ENCODE results near the gene PPM1H. TPM values are rescaled to one million over a fixed set of nuclear protein-coding genes. Genes with fewer than 3 reads are reported as not detected.

PPM1H gene
- total and polyA plus RNA-seq, 10 of the 15 experiments (the other 5 are each of a cell fraction or from before 2014, with no cell fraction given) = 0.11 to 0.83 (median 0.49) TPM

DNA sequence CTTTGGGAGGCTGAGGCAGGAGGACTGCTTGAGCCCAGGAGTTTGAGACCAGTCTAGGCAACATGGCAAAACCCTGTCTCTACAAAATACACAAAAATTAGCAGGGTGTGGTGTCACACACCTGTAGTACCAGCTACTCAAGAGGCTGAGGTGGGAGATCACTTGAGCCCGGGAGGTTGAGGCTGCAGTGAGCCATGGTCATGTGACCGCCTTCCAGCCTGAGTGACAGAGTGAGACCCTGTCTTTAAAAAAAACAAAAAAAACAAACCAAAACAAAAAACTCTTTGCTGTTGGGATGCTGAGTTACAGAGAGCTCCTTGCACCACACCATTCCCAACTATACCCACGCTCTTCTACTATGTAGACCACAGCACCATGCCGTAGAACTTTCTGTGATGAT lies 221.2 kb downstream of the PPM1H start:
- ATAC-seq (no peak), FAIRE-seq (no peak), DNase-seq (ENCODE audit: low read depth, low spot score) (no peak)
- no peaks in the 10 kb centered on the region for H3K4me1 ChIP-seq (ENCODE audit: control insufficient read depth, insufficient read depth, low read length)
- H3K4me3 ChIP-seq = no peak overlapping the region
- H3K27ac ChIP-seq (ENCODE audit: control insufficient read depth, insufficient read depth) = no peak overlapping the region
- in situ Hi-C loops (cut with MboI) (no loop called here), intact Hi-C loops (cut with micrococcal nuclease; ENCODE audit: unreplicated experiment) (no loop called here)
- H3K4me2 ChIP-seq (ENCODE audit: control insufficient read depth, insufficient read depth) = no peak overlapping the region
- CTCF ChIA-PET = no interaction called here
- H3K79me2 ChIP-seq (ENCODE audit: control insufficient read depth, insufficient read depth, low read length) = no peaks in the 10 kb centered on the region
- no peaks in the 10 kb centered on the region for H4K20me1 ChIP-seq (ENCODE audit: control insufficient read depth, insufficient read depth)
- H3K27me3 ChIP-seq (replicated peaks in 1 of 2; ENCODE audit: control insufficient read depth in 2 of 2, insufficient read depth in 2 of 2, low read length in 1 of 2) = no peaks in the 10 kb centered on the region
- 80% methylated on average over 4 of the region's 4 CpGs for WGBS (ENCODE audit: insufficient coverage, insufficient replicate concordance, low lambda C conversion rate, missing lambda C conversion rate)
- RAD21 ChIA-PET (ENCODE audit: unreplicated experiment) = no interaction called here
- no peaks in the 10 kb centered on the region for H3K36me3 ChIP-seq (ENCODE audit: control insufficient read depth in 2 of 2, insufficient read depth in 2 of 2, low read length in 1 of 2)
- BruUV-seq (replicated peaks) = no TSS peak
- POLR2A ChIA-PET = no interaction called here
- no peak overlapping the region for H3K9ac ChIP-seq (ENCODE audit: control insufficient read depth, insufficient read depth, low read length)
- SMC1A ChIA-PET (ENCODE audit: uncharacterized antibody, unreplicated experiment) = no interaction called here
- no peak overlapping the region for H2AFZ ChIP-seq (ENCODE audit: control insufficient read depth, low read depth, low read length)
- H3K9me3 ChIP-seq (replicated peaks; ENCODE audit: control insufficient read depth, insufficient read depth, low read length) = no peaks in the 10 kb centered on the region
- TF ChIP-seq SIN3A (IDR thresholded peaks at IDR 0.05; ENCODE audit: low read depth, low read length) (no peak), E2F4 (IDR thresholded peaks at IDR 0.05; ENCODE audit: low read depth, low read length) (no peak), REST (IDR thresholded peaks at IDR 0.05; ENCODE audit: low read depth, low read length) (no peak), SREBF1 (IDR thresholded peaks at IDR 0.05; ENCODE audit: low read length) (no peak), NR2F1 (conservative IDR thresholded peaks at IDR 0.05) (no peak), POLR2AphosphoS5 (IDR thresholded peaks at IDR 0.05; ENCODE audit: low read length) (no peak), CREB1 (IDR thresholded peaks at IDR 0.05; ENCODE audit: low read depth) (no peak), CBX3 (IDR thresholded peaks at IDR 0.05; ENCODE audit: borderline replicate concordance, low read depth) (no peak), NR2C1 (IDR thresholded peaks at IDR 0.05) (no peak), KDM1A (IDR thresholded peaks at IDR 0.05; ENCODE audit: borderline replicate concordance) (no peak), SUPT20H (IDR thresholded peaks at IDR 0.05; ENCODE audit: borderline replicate concordance, control insufficient read depth, low read depth, low read length) (no peak), IKZF1 (conservative IDR thresholded peaks at IDR 0.05) (no peak), GABPA (IDR thresholded peaks at IDR 0.05; ENCODE audit: low read depth) (no peak)
- TF ChIP-seq, protein P1, sequence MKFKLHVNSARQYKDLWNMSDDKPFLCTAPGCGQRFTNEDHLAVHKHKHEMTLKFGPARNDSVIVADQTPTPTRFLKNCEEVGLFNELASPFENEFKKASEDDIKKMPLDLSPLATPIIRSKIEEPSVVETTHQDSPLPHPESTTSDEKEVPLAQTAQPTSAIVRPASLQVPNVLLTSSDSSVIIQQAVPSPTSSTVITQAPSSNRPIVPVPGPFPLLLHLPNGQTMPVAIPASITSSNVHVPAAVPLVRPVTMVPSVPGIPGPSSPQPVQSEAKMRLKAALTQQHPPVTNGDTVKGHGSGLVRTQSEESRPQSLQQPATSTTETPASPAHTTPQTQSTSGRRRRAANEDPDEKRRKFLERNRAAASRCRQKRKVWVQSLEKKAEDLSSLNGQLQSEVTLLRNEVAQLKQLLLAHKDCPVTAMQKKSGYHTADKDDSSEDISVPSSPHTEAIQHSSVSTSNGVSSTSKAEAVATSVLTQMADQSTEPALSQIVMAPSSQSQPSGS (IDR thresholded peaks at IDR 0.05; ENCODE audit: low read length) = no peak
- TF ChIP-seq, protein P2, sequence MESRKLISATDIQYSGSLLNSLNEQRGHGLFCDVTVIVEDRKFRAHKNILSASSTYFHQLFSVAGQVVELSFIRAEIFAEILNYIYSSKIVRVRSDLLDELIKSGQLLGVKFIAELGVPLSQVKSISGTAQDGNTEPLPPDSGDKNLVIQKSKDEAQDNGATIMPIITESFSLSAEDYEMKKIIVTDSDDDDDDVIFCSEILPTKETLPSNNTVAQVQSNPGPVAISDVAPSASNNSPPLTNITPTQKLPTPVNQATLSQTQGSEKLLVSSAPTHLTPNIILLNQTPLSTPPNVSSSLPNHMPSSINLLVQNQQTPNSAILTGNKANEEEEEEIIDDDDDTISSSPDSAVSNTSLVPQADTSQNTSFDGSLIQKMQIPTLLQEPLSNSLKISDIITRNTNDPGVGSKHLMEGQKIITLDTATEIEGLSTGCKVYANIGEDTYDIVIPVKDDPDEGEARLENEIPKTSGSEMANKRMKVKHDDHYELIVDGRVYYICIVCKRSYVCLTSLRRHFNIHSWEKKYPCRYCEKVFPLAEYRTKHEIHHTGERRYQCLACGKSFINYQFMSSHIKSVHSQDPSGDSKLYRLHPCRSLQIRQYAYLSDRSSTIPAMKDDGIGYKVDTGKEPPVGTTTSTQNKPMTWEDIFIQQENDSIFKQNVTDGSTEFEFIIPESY (IDR thresholded peaks at IDR 0.05) = no peak

Measured in GM12878 (cell line).